Activated CD4-positive, alpha-beta T cell treated with anti-CD3 and anti-CD28 coated beads for 36 hours (primary cell): ENCODE measurements around the gene TMED10. TPM values are rescaled to one million over a fixed set of nuclear protein-coding genes. Genes with fewer than 3 reads are reported as not detected.
"Not testable (repeated sequence)": the region's sequence is repeated elsewhere in the genome, so short reads cannot be mapped to it uniquely, and the experiment has no call there.

Experiments used
- ATAC-seq: fragments of 200-7000 bp; cut with Tn5 transposase; one replicate; pipeline ENCODE4 v1.10.0; 2021; ENCODE audit warnings: mild to moderate bottlenecking, moderate library complexity
- CTCF ChIA-PET: fragments of 350-600 bp; sonication (Branson Sonifier 250); formaldehyde crosslinking; loops from one replicate; lab custom pipeline; 2021; ENCODE audit warnings: antibody characterized with exemption; lab: Charles Lee
- POLR2A ChIA-PET: fragments of 350-600 bp; sonication (Branson Sonifier 250); formaldehyde crosslinking; loops from one replicate; lab custom pipeline; 2021; ENCODE audit warnings: antibody characterized with exemption, inconsistent platforms; lab: Charles Lee
- DNase-seq: peaks from one replicate; pipeline ENCODE4 v3.0.0-alpha.2; 2020
- H3K27ac Mint-ChIP-seq: one replicate; pipeline ENCODE4 v1.8.0; 2021; ENCODE audit warnings: mixed read lengths
- H3K27me3 Mint-ChIP-seq: one replicate; pipeline ENCODE4 v1.8.0; 2021; ENCODE audit warnings: mixed read lengths
- H3K36me3 Mint-ChIP-seq: one replicate; pipeline ENCODE4 v1.8.0; 2021; ENCODE audit warnings: low read depth, mixed read lengths
- H3K4me1 Mint-ChIP-seq: one replicate; pipeline ENCODE4 v1.8.0; 2021; ENCODE audit warnings: mixed read lengths
- H3K4me3 Mint-ChIP-seq: one replicate; pipeline ENCODE4 v1.8.0; 2021; ENCODE audit warnings: mild to moderate bottlenecking, moderate library complexity, mixed read lengths
- H3K9me3 Mint-ChIP-seq: one replicate; pipeline ENCODE4 v1.8.0; 2021; ENCODE audit warnings: low read depth, mixed read lengths
- intact Hi-C, 2 experiments: fragments of 100-400 bp; cut with DNase I in 1 of 2; cut with micrococcal nuclease in 1 of 2; formaldehyde crosslinking; loops; one replicate each; pipeline versions ENCODE4 v1.14.2 to v1.15.1; 2022 to 2024; cut with DNase I, micrococcal nuclease
- total RNA-seq, 2 experiments: library from RNA; stranded (reverse); gene quantifications; one replicate each; pipeline ENCODE4 v1.2.3, GENCODE V29; 2021

The TMED10 gene
- total RNA-seq, 2 experiments from 2014 or later, result 179 to 253 TPM

GRCh38 chr14:75158843-75159614, 17.4 kb downstream of the TMED10 start:
- intact Hi-C loops, result loop anchor here (1.0 to 5.0 kb wide), 3 partner anchors 17 to 88 kb away; partner anchors contain the start of gene TMED10 (in 2 of the 2)
- H3K9me3 Mint-ChIP-seq, result no peaks in the 10 kb centered on the region
- no peak for DNase-seq
- H3K27me3 Mint-ChIP-seq, result no peaks in the 10 kb centered on the region
- H3K36me3 Mint-ChIP-seq, result peaks cover 22% of the 10 kb centered on the region
- peaks cover 66% of the 10 kb centered on the region for H3K4me1 Mint-ChIP-seq
- ATAC-seq, result peak; percentile 86
- peak overlapping the region; percentile 93 for H3K27ac Mint-ChIP-seq
- H3K4me3 Mint-ChIP-seq, result peak overlapping the region; percentile 25
- ChIA-PET CTCF (interaction anchor here (1.1 to 2.0 kb wide), 2 partner anchors 135 to 139 kb away, joined by 4 read pairs; no protein-coding TSS in a partner anchor), POLR2A (no interaction called here)

GRCh38 chr14:75156901-75157300, 19.5 kb downstream of the TMED10 start:
- intact Hi-C loops, result loop anchor here in 1 of 2 experiments (5.0 kb wide), 1 partner anchor 90 kb away; no protein-coding TSS in a partner anchor
- ChIA-PET POLR2A (interaction anchor here (1.2 kb wide), 1 partner anchor 18 kb away, joined by 4 read pairs; no protein-coding TSS in a partner anchor), CTCF (interaction anchor here (0.6 to 2.0 kb wide), 4 partner anchors 19 to 142 kb away, joined by 3 to 5 read pairs (median 4); no protein-coding TSS in a partner anchor)
- H3K27ac Mint-ChIP-seq, result peak overlapping the region; percentile 25
- no peak overlapping the region for H3K4me3 Mint-ChIP-seq
- ATAC-seq (peak; percentile 75), DNase-seq (peak; percentile 22)
- H3K4me1 Mint-ChIP-seq, result peaks cover 66% of the 10 kb centered on the region
- no peaks in the 10 kb centered on the region for H3K27me3 Mint-ChIP-seq
- no peaks in the 10 kb centered on the region for H3K9me3 Mint-ChIP-seq
- H3K36me3 Mint-ChIP-seq, result peaks cover 25% of the 10 kb centered on the region

GRCh38 chr14:75156111-75156510, 20.3 kb downstream of the TMED10 start:
- no peak overlapping the region for H3K4me3 Mint-ChIP-seq
- POLR2A ChIA-PET, result interaction anchor here (1.2 kb wide), 1 partner anchor 18 kb away, joined by 4 read pairs; no protein-coding TSS in a partner anchor
- H3K36me3 Mint-ChIP-seq, result peaks cover 23% of the 10 kb centered on the region
- intact Hi-C loops, result loop anchor here in 1 of 2 experiments (5.0 kb wide), 1 partner anchor 91 kb away; no protein-coding TSS in a partner anchor
- H3K27ac Mint-ChIP-seq, result peak overlapping the region; percentile 12
- no peaks in the 10 kb centered on the region for H3K27me3 Mint-ChIP-seq
- H3K4me1 Mint-ChIP-seq, result peaks cover 62% of the 10 kb centered on the region
- H3K9me3 Mint-ChIP-seq, result no peaks in the 10 kb centered on the region
- CTCF ChIA-PET, result interaction anchor here (0.7 to 1.1 kb wide), 4 partner anchors 24 to 825 kb away, joined by 3 to 5 read pairs (median 4); no protein-coding TSS in a partner anchor
- no peak for DNase-seq
- no peak for ATAC-seq

DNA sequence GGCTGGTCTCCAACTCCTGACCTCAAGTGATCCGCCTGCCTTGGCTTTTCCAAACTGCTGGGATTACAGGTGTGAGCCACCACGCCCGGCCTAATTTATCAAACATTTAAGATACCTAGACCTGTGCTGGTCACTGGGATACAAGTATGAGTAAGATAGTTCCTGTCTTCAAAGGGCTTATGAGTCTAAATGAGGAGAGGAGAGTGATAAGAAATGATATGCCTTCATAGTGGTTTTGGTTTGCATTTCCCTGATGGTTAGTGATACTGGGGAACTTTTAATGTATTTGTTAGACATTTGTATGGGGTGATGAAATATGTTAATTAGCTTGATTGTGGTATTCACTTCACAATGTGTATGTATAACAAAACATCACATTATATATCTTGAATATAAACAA, 21.2 kb downstream of the TMED10 start:
- ATAC-seq (peak; percentile 13), DNase-seq (no peak)
- CTCF ChIA-PET, result interaction anchor here (0.6 to 1.1 kb wide), 5 partner anchors 23 to 825 kb away, joined by 3 to 5 read pairs (median 3); no protein-coding TSS in a partner anchor
- intact Hi-C loops, result loop anchor here in 1 of 2 experiments (5.0 kb wide), 1 partner anchor 92 kb away; no protein-coding TSS in a partner anchor
- peaks cover 19% of the 10 kb centered on the region for H3K36me3 Mint-ChIP-seq
- H3K4me1 Mint-ChIP-seq, result peaks cover 55% of the 10 kb centered on the region
- no peak overlapping the region for H3K4me3 Mint-ChIP-seq
- no peak overlapping the region for H3K27ac Mint-ChIP-seq
- no peaks in the 10 kb centered on the region for H3K27me3 Mint-ChIP-seq
- POLR2A ChIA-PET, result no interaction called here
- no peaks in the 10 kb centered on the region for H3K9me3 Mint-ChIP-seq

DNA sequence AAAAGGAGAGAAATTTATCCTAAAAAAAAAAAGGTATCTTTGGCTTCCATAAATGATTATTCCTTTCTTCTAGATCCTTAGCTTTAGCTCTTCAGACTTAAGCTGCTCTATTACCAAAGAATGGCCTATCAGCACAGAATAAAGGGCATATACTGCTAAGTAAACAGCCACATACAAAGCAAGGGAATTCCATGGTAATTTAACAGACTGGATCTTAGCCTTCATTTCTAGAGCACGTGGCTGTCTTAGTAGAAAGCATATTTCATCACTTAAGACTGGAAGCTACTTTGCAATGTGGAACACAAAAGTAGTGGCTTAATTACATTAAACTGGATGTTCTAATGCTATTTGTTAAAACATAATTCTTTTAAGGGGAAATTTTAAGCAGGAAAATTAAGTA, 23.1 kb downstream of the TMED10 start:
- POLR2A ChIA-PET, result no interaction called here
- Mint-ChIP-seq H3K36me3 (peaks cover 22% of the 10 kb centered on the region), H3K27ac (no peak overlapping the region), H3K27me3 (no peaks in the 10 kb centered on the region), H3K4me1 (peaks cover 50% of the 10 kb centered on the region), H3K9me3 (no peaks in the 10 kb centered on the region), H3K4me3 (no peak overlapping the region)
- CTCF ChIA-PET, result interaction anchor here (0.5 to 1.8 kb wide), 7 partner anchors 11 to 208 kb away, joined by 3 to 6 read pairs (median 4); no protein-coding TSS in a partner anchor
- no peak for DNase-seq
- intact Hi-C loops, result no loop called here
- ATAC-seq, result no peak

DNA sequence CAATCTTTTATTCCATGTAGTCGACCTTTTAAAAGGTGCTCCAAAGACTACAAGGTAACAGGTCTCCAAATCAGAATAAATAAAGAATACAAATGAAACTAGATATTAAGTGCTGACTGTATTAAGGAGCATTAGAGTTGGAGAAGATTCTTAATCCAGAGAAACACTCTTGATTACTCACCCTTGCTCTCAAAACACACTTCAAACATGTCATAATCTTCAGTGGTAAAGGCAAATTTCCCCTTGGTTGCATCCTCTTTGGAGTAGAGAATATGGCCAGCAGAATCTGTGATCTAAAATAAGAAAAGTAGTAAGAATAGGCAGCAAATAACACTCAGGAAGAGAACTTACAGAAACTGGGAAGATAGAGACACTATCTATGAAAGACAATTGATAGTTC, 24.6 kb downstream of the TMED10 start:
- no peaks in the 10 kb centered on the region for H3K27me3 Mint-ChIP-seq
- H3K4me1 Mint-ChIP-seq, result peaks cover 50% of the 10 kb centered on the region
- H3K9me3 Mint-ChIP-seq, result no peaks in the 10 kb centered on the region
- no peak for DNase-seq
- POLR2A ChIA-PET, result no interaction called here
- intact Hi-C loops, result no loop called here
- CTCF ChIA-PET, result no interaction called here
- H3K36me3 Mint-ChIP-seq, result peaks cover 32% of the 10 kb centered on the region
- H3K4me3 Mint-ChIP-seq, result no peak overlapping the region
- no peak for ATAC-seq
- H3K27ac Mint-ChIP-seq, result peak overlapping the region; percentile 4

- DNase-seq, H3K9me3 Mint-ChIP-seq, H3K4me3 Mint-ChIP-seq, POLR2A ChIA-PET, ATAC-seq, CTCF ChIA-PET, H3K27me3 Mint-ChIP-seq, H3K27ac Mint-ChIP-seq, intact Hi-C loops: not testable (repeated sequence)
- H3K4me1 Mint-ChIP-seq, result peaks cover 50% of the 10 kb centered on the region
- H3K36me3 Mint-ChIP-seq, result peaks cover 42% of the 10 kb centered on the region
These were observed 25.8 kb downstream of the TMED10 start for GRCh38 chr14:75150637-75151036.

- Mint-ChIP-seq H3K4me1 (peaks cover 50% of the 10 kb centered on the region), H3K4me3 (no peak overlapping the region), H3K27me3 (no peaks in the 10 kb centered on the region), H3K9me3 (no peaks in the 10 kb centered on the region), H3K27ac (no peak overlapping the region), H3K36me3 (peaks cover 42% of the 10 kb centered on the region)
- intact Hi-C loops, result no loop called here
- ATAC-seq (no peak), DNase-seq (no peak)
- POLR2A ChIA-PET, result no interaction called here
- CTCF ChIA-PET, result no interaction called here
These were observed 26.3 kb downstream of the TMED10 start for GRCh38 chr14:75150150-75150549.

- ChIA-PET POLR2A (no interaction called here), CTCF (interaction anchor here (0.7 to 1.1 kb wide), 2 partner anchors 155 to 157 kb away, joined by 3 read pairs; no protein-coding TSS in a partner anchor)
- no peak overlapping the region for H3K27ac Mint-ChIP-seq
- intact Hi-C loops, result no loop called here
- peak; percentile 43 for DNase-seq
- no peaks in the 10 kb centered on the region for H3K27me3 Mint-ChIP-seq
- H3K4me1 Mint-ChIP-seq, result peaks cover 57% of the 10 kb centered on the region
- H3K9me3 Mint-ChIP-seq, result no peaks in the 10 kb centered on the region
- H3K4me3 Mint-ChIP-seq, result no peak overlapping the region
- peak; percentile 70 for ATAC-seq
- H3K36me3 Mint-ChIP-seq, result peaks cover 44% of the 10 kb centered on the region
These were observed 28.9 kb downstream of the TMED10 start for GRCh38 chr14:75147423-75148071.

DNA sequence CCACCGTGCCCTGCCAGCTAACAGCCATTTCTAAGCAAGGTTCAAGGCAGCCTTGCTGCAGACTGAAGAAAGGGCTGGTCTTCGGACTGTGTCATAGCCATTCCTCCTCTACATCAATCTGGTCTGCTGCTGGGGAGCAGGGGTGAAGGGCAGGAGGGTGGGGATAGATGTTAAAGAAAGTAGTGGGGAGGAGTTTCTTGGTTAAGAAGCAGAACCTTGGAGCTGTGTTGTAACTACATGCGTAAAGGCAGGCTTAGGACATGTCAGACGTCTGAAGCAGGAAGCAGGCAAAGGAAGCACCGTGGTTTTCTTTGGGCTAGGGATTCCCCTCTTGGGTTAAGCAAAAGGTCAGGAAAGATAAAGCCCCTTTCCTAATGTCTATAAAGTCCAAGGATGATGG, 31.5 kb downstream of the TMED10 start:
- Mint-ChIP-seq H3K36me3 (peaks cover 30% of the 10 kb centered on the region), H3K9me3 (no peaks in the 10 kb centered on the region), H3K27me3 (no peaks in the 10 kb centered on the region), H3K4me3 (no peak overlapping the region), H3K4me1 (peaks cover 56% of the 10 kb centered on the region), H3K27ac (no peak overlapping the region)
- ChIA-PET POLR2A (interaction anchor here (0.9 kb wide), 1 partner anchor 31 kb away, joined by 3 read pairs; no protein-coding TSS in a partner anchor), CTCF (interaction anchor here (0.6 to 12.7 kb wide), 4 partner anchors 13 to 155 kb away, joined by 3 to 221 read pairs (median 4); no protein-coding TSS in a partner anchor)
- DNase-seq, result no peak
- no peak for ATAC-seq
- intact Hi-C loops, result no loop called here
